WTC11 (cell line): ENCODE measurements around the gene RBM26. TPM values are rescaled to one million over a fixed set of nuclear protein-coding genes. Genes with fewer than 3 reads are reported as not detected.

ENCODE experiments used
- ATAC-seq: fragments of 200-7000 bp; cut with Tn5 transposase; 2 replicates; pipeline ENCODE4 v1.10.0; 2021; ENCODE audit warnings: mild to moderate bottlenecking, moderate library complexity
- CTCF ChIA-PET: fragments of 300-600 bp; sonication (Branson Sonifier 250); formaldehyde crosslinking; loops from one replicate; lab custom pipeline; 2021; ENCODE audit warnings: antibody characterized with exemption; lab: Charles Lee
- POLR2A ChIA-PET: fragments of 350-600 bp; sonication (Branson Sonifier 250); formaldehyde crosslinking; loops from one replicate; lab custom pipeline; 2021; ENCODE audit warnings: antibody characterized with exemption; lab: Charles Lee
- DNase-seq: peaks from one replicate; pipeline ENCODE4 v3.0.0; 2021; ENCODE audit warnings: low spot score
- H3K27ac Mint-ChIP-seq: 2 replicates; pipeline ENCODE4 v1.8.0; 2021; ENCODE audit warnings: mixed read lengths
- H3K27me3 Mint-ChIP-seq: 2 replicates; pipeline ENCODE4 v1.8.0; 2021; ENCODE audit warnings: low read depth, mild to moderate bottlenecking, moderate library complexity, mixed read lengths
- H3K36me3 Mint-ChIP-seq: 2 replicates; pipeline ENCODE4 v1.8.0; 2021; ENCODE audit warnings: mixed read lengths
- H3K4me1 Mint-ChIP-seq: 2 replicates; pipeline ENCODE4 v1.8.0; 2022; ENCODE audit warnings: mixed read lengths
- H3K4me3 Mint-ChIP-seq: 2 replicates; pipeline ENCODE4 v1.8.0; 2021; ENCODE audit warnings: mild to moderate bottlenecking, moderate library complexity, mixed read lengths
- H3K9me3 Mint-ChIP-seq: 2 replicates; pipeline ENCODE4 v1.8.0; 2021; ENCODE audit warnings: mixed read lengths
- CDX4 ChIP-seq: fragments of 250-450 bp; sonication (Bioruptor Pico); IDR thresholded peaks from 2 replicates; pipeline ENCODE4 v1.9.0; 2021; ENCODE audit warnings: moderate library complexity, mild to moderate bottlenecking, inconsistent platforms, borderline replicate concordance
- CREB1 ChIP-seq: sonication (generic); formaldehyde crosslinking; IDR thresholded peaks from 2 replicates; pipeline ENCODE4 v1.8.0; 2023; ENCODE audit warnings: mild to moderate bottlenecking, missing genetic modification reagents
- CREM ChIP-seq: sonication (generic); formaldehyde crosslinking; IDR thresholded peaks from 2 replicates; pipeline ENCODE4 v1.8.1; 2022; ENCODE audit warnings: mild to moderate bottlenecking, missing genetic modification reagents, moderate library complexity
- ETV6 ChIP-seq: sonication (generic); formaldehyde crosslinking; IDR thresholded peaks from 2 replicates; pipeline ENCODE4 v1.8.1; 2022; ENCODE audit warnings: mild to moderate bottlenecking, missing genetic modification reagents
- MXD4 ChIP-seq: fragments of 250-450 bp; sonication (Bioruptor Pico); IDR thresholded peaks from 2 replicates; pipeline ENCODE4 v1.8.0; 2021; ENCODE audit warnings: mild to moderate bottlenecking, moderate library complexity, borderline replicate concordance
- NR3C1 ChIP-seq: sonication (generic); formaldehyde crosslinking; conservative IDR thresholded peaks from 2 replicates; pipeline ENCODE4 v1.8.1; 2023; ENCODE audit warnings: low read depth, mild to moderate bottlenecking, missing genetic modification reagents
- SP1 ChIP-seq: sonication (generic); formaldehyde crosslinking; conservative IDR thresholded peaks from 2 replicates; pipeline ENCODE4 v1.8.1; 2022; ENCODE audit warnings: missing genetic modification reagents
- TCF7 ChIP-seq: sonication (generic); formaldehyde crosslinking; IDR thresholded peaks from 2 replicates; pipeline ENCODE4 v1.8.0; 2022; ENCODE audit warnings: mild to moderate bottlenecking, low read depth, missing genetic modification reagents, moderate library complexity
- ZNF121 ChIP-seq: sonication (generic); formaldehyde crosslinking; IDR thresholded peaks from 2 replicates; pipeline ENCODE4 v1.8.0; 2023; ENCODE audit warnings: missing genetic modification reagents
- ZNF232 ChIP-seq: sonication (generic); formaldehyde crosslinking; IDR thresholded peaks from 2 replicates; pipeline ENCODE4 v1.8.0; 2022; ENCODE audit warnings: mild to moderate bottlenecking, missing genetic modification reagents
- ZNF263 ChIP-seq: sonication (generic); formaldehyde crosslinking; IDR thresholded peaks from 2 replicates; pipeline ENCODE4 v1.8.1; 2022; ENCODE audit warnings: low read depth, mild to moderate bottlenecking, moderate library complexity, missing genetic modification reagents
- ZNF396 ChIP-seq: fragments of 250-450 bp; sonication (Bioruptor Pico); IDR thresholded peaks from 2 replicates; pipeline ENCODE4 v1.8.0; 2021; ENCODE audit warnings: mild to moderate bottlenecking, moderate library complexity, borderline replicate concordance
- ZNF425 ChIP-seq: fragments of 250-450 bp; sonication (Bioruptor Pico); conservative IDR thresholded peaks from 2 replicates; pipeline ENCODE4 v1.9.0; 2021; ENCODE audit warnings: mild to moderate bottlenecking
- total RNA-seq: library from RNA; stranded (reverse); gene quantifications from 3 replicates; pipeline ENCODE4 v1.2.3, GENCODE V29; 2021
- TF ChIP-seq, protein P1 (sequence below): sonication (generic); formaldehyde crosslinking; IDR thresholded peaks from 2 replicates; pipeline ENCODE4 v1.8.1; 2022; ENCODE audit warnings: mild to moderate bottlenecking, missing genetic modification reagents, moderate library complexity, borderline replicate concordance
- TF ChIP-seq, protein P2 (sequence below): sonication (generic); formaldehyde crosslinking; conservative IDR thresholded peaks from 2 replicates; pipeline ENCODE4 v1.8.1; 2023; ENCODE audit warnings: mild to moderate bottlenecking, low read depth, missing genetic modification reagents, moderate library complexity
- TF ChIP-seq, protein P3 (sequence below): sonication (generic); formaldehyde crosslinking; IDR thresholded peaks from 2 replicates; pipeline ENCODE4 v1.8.1; 2022; ENCODE audit warnings: low read depth, mild to moderate bottlenecking, moderate library complexity, missing genetic modification reagents, borderline replicate concordance
- TF ChIP-seq, protein P4 (sequence below): sonication (generic); formaldehyde crosslinking; conservative IDR thresholded peaks from 2 replicates; pipeline ENCODE4 v1.8.1; 2022; ENCODE audit warnings: mild to moderate bottlenecking, missing genetic modification reagents
- TF ChIP-seq, protein P5 (sequence below): fragments of 250-450 bp; sonication (Bioruptor Pico); IDR thresholded peaks from 2 replicates; pipeline ENCODE4 v2.1.2; 2022; ENCODE audit warnings: mild to moderate bottlenecking, moderate library complexity

The RBM26 gene
- total RNA-seq, 1 experiment from 2014 or later: 64.1 TPM

DNA sequence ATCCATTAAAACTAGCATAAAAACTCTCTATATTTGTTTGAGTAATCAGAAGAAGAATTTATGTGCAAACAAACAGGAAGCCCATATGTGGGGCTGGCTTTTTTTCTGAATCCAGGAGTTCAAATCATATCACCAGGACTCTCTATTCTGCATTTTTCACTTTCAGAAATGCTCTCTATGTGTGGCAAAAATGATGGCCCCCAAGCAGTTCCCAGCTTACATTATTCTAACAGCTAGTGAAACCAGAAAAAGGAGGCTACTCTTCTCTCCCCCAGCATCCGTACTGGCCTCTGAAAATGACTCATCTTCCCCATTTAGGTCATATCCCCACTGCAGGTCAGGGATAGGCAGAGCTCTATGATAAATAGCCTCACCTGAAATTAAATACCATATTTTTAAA, 20.4 kb downstream of the RBM26 start (continued):
- no peak for TF ChIP-seq ZNF425 (CRISPR knock-in tag)

DNA sequence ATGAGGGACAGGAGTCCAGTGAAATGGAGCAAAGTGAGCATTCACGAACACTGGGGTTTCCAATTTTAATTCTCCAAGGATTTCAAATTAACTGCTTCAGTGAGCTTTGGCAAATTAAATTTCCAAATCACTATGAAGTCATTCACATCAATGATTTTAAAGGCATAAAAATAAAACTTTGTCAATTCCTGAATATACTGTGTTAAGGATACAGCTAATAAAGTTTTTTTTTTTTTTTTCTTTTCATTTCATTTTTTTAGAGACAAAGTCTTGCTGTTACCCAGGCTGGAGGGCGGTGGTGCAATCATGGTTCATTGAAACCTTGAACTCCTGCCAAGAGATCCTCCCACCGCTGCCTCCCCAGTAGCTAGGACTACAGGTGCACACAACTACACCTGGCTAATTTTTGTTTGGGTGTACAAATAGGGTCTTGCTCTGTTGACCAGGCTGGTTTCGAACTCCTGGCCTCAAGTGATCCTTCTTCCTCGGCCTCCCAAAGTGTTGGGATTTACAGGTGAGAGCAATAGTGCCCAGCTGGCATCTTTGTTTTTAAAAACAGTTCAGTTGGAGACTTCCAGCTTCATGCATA, 21.9 kb downstream of the RBM26 start:
- POLR2A ChIA-PET: no interaction called here
- ATAC-seq: no peak
- no peaks in the 10 kb centered on the region for H3K9me3 Mint-ChIP-seq
- peaks cover 64% of the 10 kb centered on the region for H3K4me1 Mint-ChIP-seq
- TF ChIP-seq SP1 (CRISPR knock-in tag): no peak
- no peak for TF ChIP-seq ZNF396 (CRISPR knock-in tag)
- peak; percentile 75; the same call in 1 of the 2 replicates for TF ChIP-seq ZNF121 (CRISPR knock-in tag)
- TF ChIP-seq, protein P1, sequence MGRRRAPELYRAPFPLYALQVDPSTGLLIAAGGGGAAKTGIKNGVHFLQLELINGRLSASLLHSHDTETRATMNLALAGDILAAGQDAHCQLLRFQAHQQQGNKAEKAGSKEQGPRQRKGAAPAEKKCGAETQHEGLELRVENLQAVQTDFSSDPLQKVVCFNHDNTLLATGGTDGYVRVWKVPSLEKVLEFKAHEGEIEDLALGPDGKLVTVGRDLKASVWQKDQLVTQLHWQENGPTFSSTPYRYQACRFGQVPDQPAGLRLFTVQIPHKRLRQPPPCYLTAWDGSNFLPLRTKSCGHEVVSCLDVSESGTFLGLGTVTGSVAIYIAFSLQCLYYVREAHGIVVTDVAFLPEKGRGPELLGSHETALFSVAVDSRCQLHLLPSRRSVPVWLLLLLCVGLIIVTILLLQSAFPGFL (CRISPR knock-in tag): no peak
- no peak for TF ChIP-seq NR3C1 (CRISPR knock-in tag)
- TF ChIP-seq ZNF232 (CRISPR knock-in tag): no peak
- no peak for TF ChIP-seq CREB1 (CRISPR knock-in tag)
- no peak for DNase-seq
- H3K27me3 Mint-ChIP-seq: no peaks in the 10 kb centered on the region
- CTCF ChIA-PET: interaction anchor here (0.6 kb wide), 2 partner anchors 132 kb away, joined by 3 read pairs; no protein-coding TSS in a partner anchor
- peak overlapping the region; percentile 29; the same call in 1 of the 2 replicates for H3K4me3 Mint-ChIP-seq
- no peak overlapping the region for H3K27ac Mint-ChIP-seq
- no peaks in the 10 kb centered on the region for H3K36me3 Mint-ChIP-seq

DNA sequence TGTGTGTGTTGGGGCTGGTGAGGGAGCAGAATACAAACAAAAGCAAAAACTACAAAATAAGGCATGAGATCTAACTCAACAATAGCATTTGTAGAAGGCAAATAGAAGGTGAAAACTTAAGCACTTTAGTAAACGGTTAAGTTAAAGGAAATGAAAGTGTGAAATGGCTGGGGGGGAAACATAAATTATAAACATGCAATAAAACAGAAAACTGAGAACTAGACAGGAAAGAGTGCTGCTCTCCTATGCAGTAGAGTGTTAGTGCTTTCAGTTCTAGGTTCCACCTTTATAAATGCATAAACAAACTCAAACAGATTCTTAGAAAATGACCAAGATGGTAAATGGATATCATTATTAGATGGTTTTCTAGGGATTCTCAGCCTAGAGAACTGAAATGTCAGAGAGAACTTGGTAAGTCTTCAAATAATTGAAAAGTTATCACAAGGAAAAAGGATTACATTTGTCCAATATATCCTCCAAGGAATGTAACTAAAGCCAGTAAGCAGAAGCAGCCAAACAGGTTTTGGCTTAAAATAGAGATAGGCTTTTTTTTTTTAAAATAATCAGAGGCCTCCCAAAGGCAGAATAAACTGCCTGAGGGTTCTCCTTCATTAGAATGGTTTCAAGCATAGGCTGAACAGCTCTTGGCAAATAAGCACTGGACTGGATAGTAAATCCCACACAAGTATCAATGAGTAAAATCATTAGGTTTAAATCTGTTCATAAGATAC, 23.3 kb downstream of the RBM26 start:
- ChIA-PET CTCF (interaction anchor here (0.5 to 1.3 kb wide), 3 partner anchors 9 to 1445 kb away, joined by 3 to 6 read pairs (median 3); no protein-coding TSS in a partner anchor), POLR2A (no interaction called here)
- no peaks in the 10 kb centered on the region for H3K27me3 Mint-ChIP-seq
- H3K4me3 Mint-ChIP-seq: no peak overlapping the region
- H3K4me1 Mint-ChIP-seq: peaks cover 54% of the 10 kb centered on the region
- no peaks in the 10 kb centered on the region for H3K9me3 Mint-ChIP-seq
- ATAC-seq: no peak; the same call in 1 of the 2 replicates
- H3K36me3 Mint-ChIP-seq: peaks cover 3% of the 10 kb centered on the region; the same call in 1 of the 2 replicates
- TF ChIP-seq ETV6: no peak
- peak overlapping the region; percentile 52 for H3K27ac Mint-ChIP-seq
- DNase-seq: no peak

- POLR2A ChIA-PET: no interaction called here
- Mint-ChIP-seq H3K27ac (peak overlapping the region; percentile 38; the same call in 1 of the 2 replicates), H3K9me3 (no peaks in the 10 kb centered on the region), H3K4me3 (no peak overlapping the region), H3K36me3 (peaks cover 16% of the 10 kb centered on the region), H3K27me3 (no peaks in the 10 kb centered on the region), H3K4me1 (peaks cover 45% of the 10 kb centered on the region)
- CTCF ChIA-PET: interaction anchor here (1.4 to 2.9 kb wide), 2 partner anchors 10 to 43 kb away, joined by 5 to 12 read pairs; no protein-coding TSS in a partner anchor
- no peak for DNase-seq
- no peak for ATAC-seq
- TF ChIP-seq, protein P2, sequence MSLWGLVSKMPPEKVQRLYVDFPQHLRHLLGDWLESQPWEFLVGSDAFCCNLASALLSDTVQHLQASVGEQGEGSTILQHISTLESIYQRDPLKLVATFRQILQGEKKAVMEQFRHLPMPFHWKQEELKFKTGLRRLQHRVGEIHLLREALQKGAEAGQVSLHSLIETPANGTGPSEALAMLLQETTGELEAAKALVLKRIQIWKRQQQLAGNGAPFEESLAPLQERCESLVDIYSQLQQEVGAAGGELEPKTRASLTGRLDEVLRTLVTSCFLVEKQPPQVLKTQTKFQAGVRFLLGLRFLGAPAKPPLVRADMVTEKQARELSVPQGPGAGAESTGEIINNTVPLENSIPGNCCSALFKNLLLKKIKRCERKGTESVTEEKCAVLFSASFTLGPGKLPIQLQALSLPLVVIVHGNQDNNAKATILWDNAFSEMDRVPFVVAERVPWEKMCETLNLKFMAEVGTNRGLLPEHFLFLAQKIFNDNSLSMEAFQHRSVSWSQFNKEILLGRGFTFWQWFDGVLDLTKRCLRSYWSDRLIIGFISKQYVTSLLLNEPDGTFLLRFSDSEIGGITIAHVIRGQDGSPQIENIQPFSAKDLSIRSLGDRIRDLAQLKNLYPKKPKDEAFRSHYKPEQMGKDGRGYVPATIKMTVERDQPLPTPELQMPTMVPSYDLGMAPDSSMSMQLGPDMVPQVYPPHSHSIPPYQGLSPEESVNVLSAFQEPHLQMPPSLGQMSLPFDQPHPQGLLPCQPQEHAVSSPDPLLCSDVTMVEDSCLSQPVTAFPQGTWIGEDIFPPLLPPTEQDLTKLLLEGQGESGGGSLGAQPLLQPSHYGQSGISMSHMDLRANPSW (CRISPR knock-in tag): no peak
- TF ChIP-seq ZNF263 (CRISPR knock-in tag): no peak
- no peak for TF ChIP-seq CDX4 (CRISPR knock-in tag)
- no peak for TF ChIP-seq CREM (CRISPR knock-in tag)
- TF ChIP-seq, protein P3, sequence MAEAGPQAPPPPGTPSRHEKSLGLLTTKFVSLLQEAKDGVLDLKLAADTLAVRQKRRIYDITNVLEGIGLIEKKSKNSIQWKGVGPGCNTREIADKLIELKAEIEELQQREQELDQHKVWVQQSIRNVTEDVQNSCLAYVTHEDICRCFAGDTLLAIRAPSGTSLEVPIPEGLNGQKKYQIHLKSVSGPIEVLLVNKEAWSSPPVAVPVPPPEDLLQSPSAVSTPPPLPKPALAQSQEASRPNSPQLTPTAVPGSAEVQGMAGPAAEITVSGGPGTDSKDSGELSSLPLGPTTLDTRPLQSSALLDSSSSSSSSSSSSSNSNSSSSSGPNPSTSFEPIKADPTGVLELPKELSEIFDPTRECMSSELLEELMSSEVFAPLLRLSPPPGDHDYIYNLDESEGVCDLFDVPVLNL: no peak
- no peak for TF ChIP-seq TCF7 (CRISPR knock-in tag)
- TF ChIP-seq, protein P4, sequence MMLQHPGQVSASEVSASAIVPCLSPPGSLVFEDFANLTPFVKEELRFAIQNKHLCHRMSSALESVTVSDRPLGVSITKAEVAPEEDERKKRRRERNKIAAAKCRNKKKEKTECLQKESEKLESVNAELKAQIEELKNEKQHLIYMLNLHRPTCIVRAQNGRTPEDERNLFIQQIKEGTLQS (CRISPR knock-in tag): no peak
- TF ChIP-seq, protein P5, sequence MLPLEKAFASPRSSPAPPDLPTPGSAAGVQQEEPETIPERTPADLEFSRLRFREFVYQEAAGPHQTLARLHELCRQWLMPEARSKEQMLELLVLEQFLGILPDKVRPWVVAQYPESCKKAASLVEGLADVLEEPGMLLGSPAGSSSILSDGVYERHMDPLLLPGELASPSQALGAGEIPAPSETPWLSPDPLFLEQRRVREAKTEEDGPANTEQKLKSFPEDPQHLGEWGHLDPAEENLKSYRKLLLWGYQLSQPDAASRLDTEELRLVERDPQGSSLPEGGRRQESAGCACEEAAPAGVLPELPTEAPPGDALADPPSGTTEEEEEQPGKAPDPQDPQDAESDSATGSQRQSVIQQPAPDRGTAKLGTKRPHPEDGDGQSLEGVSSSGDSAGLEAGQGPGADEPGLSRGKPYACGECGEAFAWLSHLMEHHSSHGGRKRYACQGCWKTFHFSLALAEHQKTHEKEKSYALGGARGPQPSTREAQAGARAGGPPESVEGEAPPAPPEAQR (CRISPR knock-in tag): no peak
- TF ChIP-seq MXD4 (CRISPR knock-in tag): no peak
These were observed 25.1 kb downstream of the RBM26 start for GRCh38 chr13:79380997-79381396.
